D341Med (cell line): ENCODE measurements around the gene SEL1L3.

Experiments used
- DNase-seq: peaks from one replicate; pipeline ENCODE4 v3.0.0; 2012; ENCODE audit warnings: low spot score

The SEL1L3 gene

DNA sequence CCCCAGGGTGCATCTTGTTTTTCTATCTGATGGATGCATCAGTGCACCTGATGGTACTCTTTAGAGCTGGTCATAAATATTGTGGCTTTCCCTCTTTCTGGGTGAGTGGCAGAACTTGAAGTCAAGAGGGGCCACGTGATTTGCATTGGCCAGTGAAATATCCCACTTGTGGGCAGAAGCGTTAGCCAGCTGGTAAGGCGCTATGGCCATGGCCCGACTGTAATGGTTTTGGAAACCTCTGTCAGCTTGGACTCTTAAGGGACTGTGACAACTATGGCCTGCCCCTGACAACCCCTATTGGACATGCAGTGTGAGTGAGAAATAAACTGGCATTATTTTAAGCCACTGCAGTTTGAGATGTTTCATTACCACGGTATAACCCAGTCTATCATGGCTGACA lies 72.8 kb downstream of the SEL1L3 start:
- no peak for DNase-seq

- no peak for DNase-seq
These were observed 74.0 kb downstream of the SEL1L3 start for GRCh38 chr4:25788703-25789238.

DNA sequence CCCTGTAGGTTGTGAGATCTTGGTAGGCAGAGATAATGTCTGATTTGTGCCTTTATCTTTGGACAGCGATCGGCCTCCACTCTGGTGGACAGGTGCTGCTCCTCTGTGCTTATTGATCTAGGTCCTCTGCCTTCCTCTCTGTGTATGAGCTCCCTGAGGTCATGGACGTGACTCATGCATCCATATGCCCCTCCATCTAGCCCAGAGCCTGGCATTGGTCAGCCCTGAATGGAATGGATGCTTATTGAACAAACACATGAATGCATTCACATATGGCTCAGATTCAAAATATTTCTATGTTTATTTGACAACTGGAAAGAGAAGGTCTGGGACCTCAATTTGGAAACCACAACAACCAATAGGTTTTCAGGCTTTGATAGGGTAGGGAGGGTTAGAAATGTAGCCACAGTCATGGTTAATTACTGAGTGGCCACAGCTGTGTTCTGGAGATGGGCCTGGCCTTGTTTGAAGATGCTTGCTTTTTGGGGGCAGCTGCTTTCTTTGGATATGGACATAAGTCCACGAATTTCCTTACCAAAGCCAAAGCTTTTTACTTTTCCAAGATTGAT lies 76.2 kb downstream of the SEL1L3 start:
- no peak for DNase-seq

DNA sequence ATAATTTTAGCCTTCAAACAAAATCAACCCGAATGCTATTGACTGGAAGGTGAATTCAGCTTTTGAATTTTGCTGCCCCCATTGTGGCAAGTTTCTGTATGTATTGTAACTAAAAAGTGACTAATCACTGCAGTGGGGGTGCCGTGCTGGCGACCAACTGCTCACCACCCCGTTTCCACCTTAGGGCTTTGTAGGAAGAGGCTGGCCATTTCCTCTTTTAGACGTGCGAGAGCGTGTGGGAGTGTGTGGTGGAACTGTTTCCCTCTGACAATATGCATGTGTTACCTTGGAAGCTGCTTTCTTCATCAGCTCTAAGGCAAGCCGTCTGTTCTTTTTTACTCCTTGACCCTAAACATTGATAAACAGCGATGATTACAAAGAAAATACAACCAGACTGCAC lies 78.8 kb downstream of the SEL1L3 start:
- no peak for DNase-seq

GRCh38 chr4:25783126-25783525 lies 79.7 kb downstream of the SEL1L3 start:
- DNase-seq = no peak

GRCh38 chr4:25782482-25782881 lies 80.3 kb downstream of the SEL1L3 start:
- no peak for DNase-seq

GRCh38 chr4:25779021-25779420 lies 83.8 kb downstream of the SEL1L3 start:
- no peak for DNase-seq

- no peak for DNase-seq
These were observed 86.0 kb downstream of the SEL1L3 start for GRCh38 chr4:25776795-25777194.

- no peak for DNase-seq
These were observed 87.6 kb downstream of the SEL1L3 start for GRCh38 chr4:25775166-25775565.

- no peak for DNase-seq
These were observed 89.4 kb downstream of the SEL1L3 start for GRCh38 chr4:25773358-25773757.

DNA sequence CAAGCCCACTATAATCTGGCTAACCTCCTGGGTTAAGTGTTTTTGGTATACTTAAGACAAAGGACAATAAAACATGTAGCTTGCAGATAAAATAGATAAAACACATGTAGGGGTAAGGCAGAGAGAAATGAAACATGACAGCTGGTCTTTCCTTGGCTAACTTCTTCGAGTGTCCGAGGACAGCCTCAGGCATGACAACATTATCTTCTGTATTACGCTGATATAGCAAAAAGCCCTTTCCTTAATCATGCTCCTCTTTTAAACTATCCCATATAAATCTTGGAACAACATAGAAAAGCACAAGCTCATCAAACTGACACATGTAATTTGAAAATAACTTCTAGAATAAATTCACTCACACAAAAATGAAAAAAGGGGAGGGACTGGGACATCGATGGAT lies 91.1 kb downstream of the SEL1L3 start:
- DNase-seq = no peak

DNA sequence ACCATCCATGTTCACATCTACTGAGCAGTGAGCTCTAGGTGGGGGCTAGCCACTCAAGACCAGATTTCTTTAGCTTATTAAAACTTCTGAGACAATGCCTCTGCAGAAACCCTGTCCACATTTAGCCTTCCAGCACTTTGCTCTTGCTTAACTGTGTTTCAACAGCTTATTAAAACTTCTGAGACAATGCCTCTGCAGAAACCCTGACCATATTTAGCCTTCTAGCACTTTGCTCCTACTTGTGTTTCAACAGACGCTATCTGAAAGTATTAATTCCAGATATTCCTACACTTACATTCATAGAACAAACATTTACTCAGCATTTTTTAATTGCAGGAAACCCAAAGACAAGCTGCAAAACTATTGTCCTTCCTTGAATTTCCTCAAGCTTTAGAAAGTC lies 91.9 kb downstream of the SEL1L3 start:
- no peak for DNase-seq

DNA sequence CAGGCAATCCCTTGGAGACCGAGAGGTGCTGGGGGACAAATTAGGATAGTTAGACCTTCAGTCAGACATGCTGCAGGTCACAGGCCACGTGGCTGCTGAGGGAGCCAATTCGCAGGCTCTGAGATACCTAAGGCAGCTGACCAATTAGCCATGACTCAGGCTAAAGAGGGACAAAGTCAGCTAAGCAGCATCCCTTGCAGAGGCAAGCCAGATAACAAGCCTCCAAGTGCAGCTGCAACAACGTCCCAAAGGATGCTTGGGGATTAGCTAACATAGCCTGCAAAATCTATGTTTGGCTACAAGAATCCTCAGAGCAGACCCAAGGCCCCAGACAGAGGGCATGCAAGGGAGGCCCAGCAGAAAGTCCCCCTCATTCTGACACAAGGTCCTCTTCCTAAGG lies 93.5 kb downstream of the SEL1L3 start:
- no peak for DNase-seq

- DNase-seq = peak; percentile 85
These were observed 94.7 kb downstream of the SEL1L3 start for GRCh38 chr4:25767877-25768725.

DNA sequence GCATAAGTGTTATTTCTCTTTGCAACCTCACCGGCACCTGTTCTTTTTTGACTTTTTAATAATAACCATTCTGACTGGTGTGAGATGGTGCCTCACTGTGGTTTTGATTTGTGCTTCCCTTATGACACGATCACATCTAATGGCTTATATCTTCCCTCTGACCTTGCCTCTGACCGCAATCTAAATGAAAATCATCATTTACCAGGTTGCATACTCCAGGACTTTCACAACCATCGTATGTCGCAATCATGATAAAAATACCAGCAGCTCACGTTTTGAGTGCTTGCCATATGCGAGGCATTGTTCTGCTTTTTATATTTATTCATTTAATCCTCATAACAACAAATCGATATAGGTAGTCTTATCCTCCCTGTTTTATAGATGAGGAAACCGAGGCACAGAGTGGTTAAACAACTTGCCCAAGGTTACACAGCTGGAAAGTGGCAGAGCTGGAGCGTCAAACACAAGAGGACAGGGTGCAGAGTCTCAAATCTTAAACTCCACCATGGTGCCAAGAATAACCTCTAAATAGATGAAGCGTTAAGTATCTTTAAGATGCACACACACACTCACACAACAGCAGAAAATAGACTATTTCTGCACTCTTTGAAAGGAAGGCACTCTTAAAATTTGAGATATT lies 102.2 kb downstream of the SEL1L3 start:
- no peak for DNase-seq

GRCh38 chr4:25760048-25760447 lies 102.7 kb downstream of the SEL1L3 start:
- no peak for DNase-seq

GRCh38 chr4:25759101-25759500 lies 103.7 kb downstream of the SEL1L3 start:
- DNase-seq = no peak

DNA sequence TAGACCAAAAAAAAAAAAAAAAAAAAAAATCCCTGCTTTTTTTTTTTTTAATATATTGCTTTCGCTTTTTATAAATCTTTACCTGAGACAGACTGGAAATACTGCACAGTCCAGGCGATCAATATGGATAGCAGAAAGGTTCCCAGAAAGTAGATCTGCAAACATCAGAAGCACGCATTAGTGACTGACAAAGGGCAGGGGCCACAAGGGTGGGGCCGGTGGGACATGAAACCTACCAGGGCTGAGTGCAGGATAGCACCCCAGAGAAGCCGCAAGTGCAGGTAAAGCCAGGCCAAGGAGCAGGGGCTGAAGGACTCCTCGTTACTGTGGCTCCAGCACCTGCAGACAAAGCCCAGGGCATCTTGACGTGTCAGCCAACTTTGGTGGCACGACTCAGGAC lies 105.3 kb downstream of the SEL1L3 start:
- no peak for DNase-seq

- DNase-seq = no peak
These were observed 106.3 kb downstream of the SEL1L3 start for GRCh38 chr4:25756503-25756902.

GRCh38 chr4:25755911-25756310 lies 106.9 kb downstream of the SEL1L3 start:
- no peak for DNase-seq

DNA sequence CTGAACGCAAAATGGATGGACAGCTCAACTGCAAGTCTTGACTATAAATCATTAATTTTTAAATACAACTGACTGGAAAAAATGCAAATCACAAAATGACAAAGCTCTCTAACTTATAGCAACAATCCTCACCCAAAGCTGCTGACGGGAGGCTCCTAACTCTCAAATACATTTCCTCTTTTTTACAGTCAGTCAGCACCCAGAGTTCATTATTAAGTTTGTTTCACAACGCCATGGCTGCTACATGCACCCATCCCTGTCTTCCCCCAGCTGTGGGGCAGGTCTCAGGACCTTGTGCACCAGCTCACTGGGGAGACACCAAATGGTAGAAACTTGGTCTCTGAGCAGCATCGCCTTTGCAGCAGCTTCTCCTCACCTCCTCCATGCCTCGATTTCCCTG lies 109.5 kb downstream of the SEL1L3 start:
- no peak for DNase-seq

- no peak for DNase-seq
These were observed 111.9 kb downstream of the SEL1L3 start for GRCh38 chr4:25750874-25751273.

DNA sequence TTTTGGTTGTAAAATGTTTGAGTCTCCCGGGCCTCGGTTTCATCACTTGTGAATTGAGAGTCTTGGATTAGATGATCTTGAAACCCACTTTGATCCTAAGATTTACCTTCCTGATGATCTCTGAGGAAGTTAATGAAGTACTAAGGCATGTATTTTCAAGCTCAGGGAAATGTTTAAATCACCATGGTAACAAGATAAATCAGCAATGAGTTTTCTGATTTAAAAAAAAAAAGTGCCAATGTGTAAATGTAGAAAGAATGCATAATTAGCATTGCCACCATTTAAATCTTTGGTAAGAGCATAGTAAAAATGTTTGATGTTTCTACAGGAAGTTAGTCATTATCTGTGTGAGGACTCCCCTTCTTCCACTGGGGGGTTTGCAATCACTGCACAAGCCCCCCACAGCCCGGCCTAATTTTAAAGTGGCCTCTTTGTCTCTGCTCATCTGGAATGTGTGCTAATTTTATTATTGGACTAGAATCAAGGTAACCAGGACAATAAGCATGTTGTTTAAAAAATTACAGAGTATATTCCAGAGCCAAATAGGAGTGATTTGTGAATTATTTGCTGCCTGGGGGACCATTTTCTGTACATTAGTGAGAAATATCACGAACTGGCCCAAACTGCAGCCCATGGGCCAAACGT lies 113.5 kb downstream of the SEL1L3 start:
- DNase-seq = no peak
